Smooth muscle cell (in vitro differentiated cells): Measurements from ENCODE around the gene ATG9A. TPM values are rescaled to one million over a fixed set of nuclear protein-coding genes. Genes with fewer than 3 reads are reported as not detected.

Experiments used
- DNase-seq: peaks from one replicate; lab custom pipeline; 2025; ENCODE audit not compliant: unreplicated experiment; lab: John Stamatoyannopoulos, UW
- H2AFZ ChIP-seq: fragments of 200-600 bp; sonication (generic); 2 replicates; pipeline ENCODE4 v1.6.0; 2016; ENCODE audit warnings: antibody characterized with exemption, low read depth, mild to moderate bottlenecking
- H3F3A ChIP-seq: fragments of 200-600 bp; sonication (generic); 2 replicates; pipeline ENCODE4 v1.6.0; 2017; ENCODE audit warnings: antibody characterized with exemption, low read depth
- H3K27ac ChIP-seq: fragments of 200-600 bp; sonication (generic); 2 replicates; pipeline ENCODE4 v1.5.1; 2016; ENCODE audit warnings: low read depth, mild to moderate bottlenecking
- H3K27me3 ChIP-seq: fragments of 200-600 bp; sonication (generic); 2 replicates; pipeline ENCODE4 v1.6.1; 2016; ENCODE audit warnings: low read depth, mild to moderate bottlenecking
- H3K36me3 ChIP-seq: fragments of 200-600 bp; sonication (generic); 2 replicates; pipeline ENCODE4 v1.5.1; 2016; ENCODE audit warnings: low read depth
- H3K4me1 ChIP-seq: fragments of 200-600 bp; sonication (generic); 2 replicates; pipeline ENCODE4 v1.5.1; 2016; ENCODE audit warnings: low read depth
- H3K4me2 ChIP-seq: fragments of 200-600 bp; sonication (generic); 2 replicates; pipeline ENCODE4 v1.6.0; 2016; ENCODE audit warnings: mild to moderate bottlenecking
- H3K4me3 ChIP-seq: fragments of 200-600 bp; sonication (generic); 2 replicates; pipeline ENCODE4 v1.5.1; 2016; ENCODE audit warnings: mild to moderate bottlenecking
- H3K79me2 ChIP-seq: fragments of 200-600 bp; sonication (generic); 2 replicates; pipeline ENCODE4 v1.6.0; 2016; ENCODE audit warnings: low read depth, mild to moderate bottlenecking
- H3K9ac ChIP-seq: fragments of 200-600 bp; sonication (generic); 2 replicates; pipeline ENCODE4 v1.6.0; 2016; ENCODE audit warnings: low read depth
- H3K9me3 ChIP-seq: fragments of 200-600 bp; sonication (generic); replicated peaks from 2 replicates; pipeline ENCODE4 v1.5.1; 2016; ENCODE audit warnings: low read depth
- H4K20me1 ChIP-seq: fragments of 200-600 bp; sonication (generic); 2 replicates; pipeline ENCODE4 v1.6.0; 2016; ENCODE audit warnings: low read depth
- WGBS: methylation state at CpG from one replicate; pipeline ENCODE4 v1.1.7; 2016; ENCODE audit warnings: low lambda C conversion rate; 5-methylcytosine and 5-hydroxymethylcytosine counted together
- polyA plus RNA-seq: library from polyadenylated mRNA; unstranded; fragments of >200 nt; fragmentation: Nextera tagmentation; extraction: Ambion mirVana; gene quantifications from 2 replicates; pipeline ENCODE4 v1.2.1, GENCODE V29; 2016
- total RNA-seq: library from RNA; depleted of rRNA; stranded (reverse); fragments of >200 nt; gene quantifications from 2 replicates; pipeline ENCODE4 v1.2.3, GENCODE V29; 2014
- TF ChIP-seq, protein P1 (sequence below): fragments of 200-600 bp; sonication (generic); IDR thresholded peaks from 2 replicates; pipeline ENCODE4 v1.5.1; 2017; ENCODE audit warnings: borderline replicate concordance, mild to moderate bottlenecking, antibody characterized with exemption; ENCODE audit not compliant: insufficient read depth, poor library complexity, severe bottlenecking

The ATG9A gene
- total and polyA plus RNA-seq, 2 experiments from 2014 or later = 58.1 to 61.6 TPM

DNA sequence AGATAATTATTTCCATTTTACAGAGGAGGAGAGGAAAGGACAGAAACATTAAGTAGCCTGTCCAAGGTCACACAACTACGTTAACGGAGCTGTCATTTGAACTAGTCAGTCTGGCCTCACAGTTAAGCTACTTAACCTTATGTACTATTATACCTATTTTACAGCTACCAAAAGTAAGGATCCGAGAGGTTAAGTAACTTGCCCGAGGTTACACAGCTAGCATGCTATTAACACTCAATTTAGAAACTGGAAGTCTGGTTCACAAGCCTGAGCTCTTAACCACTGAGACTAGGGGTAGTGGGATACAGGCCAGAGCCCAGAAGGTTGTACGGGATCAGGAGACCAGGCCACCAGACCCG lies 15.3 kb upstream of the ATG9A start:
- WGBS = 47% methylated on average over 6 of the region's 6 CpGs

DNA sequence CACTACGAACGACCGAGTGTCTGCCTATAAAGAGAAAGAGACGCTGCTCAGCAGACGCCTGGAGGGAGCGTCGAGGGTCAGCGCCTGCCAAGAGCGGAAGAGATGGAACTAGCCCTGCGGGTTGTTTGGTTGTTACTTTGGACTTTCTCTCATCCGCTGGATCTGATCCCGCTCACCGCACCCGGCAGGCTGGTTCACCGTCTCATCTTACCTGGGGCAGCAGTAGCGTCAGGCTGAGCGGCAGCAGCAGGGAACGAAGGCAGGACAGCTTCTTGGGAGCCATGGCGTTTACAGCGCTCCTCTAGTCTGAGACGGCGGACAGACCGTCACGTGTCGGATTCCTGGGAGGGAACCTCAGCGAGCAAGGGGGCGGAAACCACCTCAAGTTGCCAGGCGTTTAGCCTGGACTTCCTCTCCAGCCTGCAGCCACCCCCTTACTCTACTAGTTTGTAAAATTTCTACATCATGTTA lies 13.9 kb upstream of the ATG9A start:
- Histone ChIP-seq H3K27ac (no peak overlapping the region), H4K20me1 (no peaks in the 10 kb centered on the region), H3F3A (no peaks in the 10 kb centered on the region), H3K4me2 (no peak overlapping the region), H3K9me3 (no peaks in the 10 kb centered on the region), H3K36me3 (no peaks in the 10 kb centered on the region), H2AFZ (no peak overlapping the region), H3K4me3 (no peak overlapping the region), H3K79me2 (peaks cover 13% of the 10 kb centered on the region), H3K4me1 (peaks cover 6% of the 10 kb centered on the region), H3K27me3 (no peaks in the 10 kb centered on the region), H3K9ac (no peak overlapping the region)
- TF ChIP-seq, protein P1, sequence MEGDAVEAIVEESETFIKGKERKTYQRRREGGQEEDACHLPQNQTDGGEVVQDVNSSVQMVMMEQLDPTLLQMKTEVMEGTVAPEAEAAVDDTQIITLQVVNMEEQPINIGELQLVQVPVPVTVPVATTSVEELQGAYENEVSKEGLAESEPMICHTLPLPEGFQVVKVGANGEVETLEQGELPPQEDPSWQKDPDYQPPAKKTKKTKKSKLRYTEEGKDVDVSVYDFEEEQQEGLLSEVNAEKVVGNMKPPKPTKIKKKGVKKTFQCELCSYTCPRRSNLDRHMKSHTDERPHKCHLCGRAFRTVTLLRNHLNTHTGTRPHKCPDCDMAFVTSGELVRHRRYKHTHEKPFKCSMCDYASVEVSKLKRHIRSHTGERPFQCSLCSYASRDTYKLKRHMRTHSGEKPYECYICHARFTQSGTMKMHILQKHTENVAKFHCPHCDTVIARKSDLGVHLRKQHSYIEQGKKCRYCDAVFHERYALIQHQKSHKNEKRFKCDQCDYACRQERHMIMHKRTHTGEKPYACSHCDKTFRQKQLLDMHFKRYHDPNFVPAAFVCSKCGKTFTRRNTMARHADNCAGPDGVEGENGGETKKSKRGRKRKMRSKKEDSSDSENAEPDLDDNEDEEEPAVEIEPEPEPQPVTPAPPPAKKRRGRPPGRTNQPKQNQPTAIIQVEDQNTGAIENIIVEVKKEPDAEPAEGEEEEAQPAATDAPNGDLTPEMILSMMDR = no peak
- 87% methylated on average over 28 of the region's 28 CpGs for WGBS
- DNase-seq = no peak

More for the DNA sequence above, 15.3 kb upstream of the ATG9A start:
- Histone ChIP-seq H3K9ac (peak overlapping the region; percentile 96), H3K9me3 (no peaks in the 10 kb centered on the region), H2AFZ (peak overlapping the region; percentile 91), H3F3A (peaks cover 8% of the 10 kb centered on the region), H4K20me1 (no peaks in the 10 kb centered on the region), H3K27me3 (no peaks in the 10 kb centered on the region), H3K4me3 (peak overlapping the region; percentile 86), H3K27ac (peak overlapping the region; percentile 87), H3K36me3 (no peaks in the 10 kb centered on the region), H3K4me1 (peaks cover 10% of the 10 kb centered on the region), H3K4me2 (peak overlapping the region; percentile 99), H3K79me2 (peaks cover 13% of the 10 kb centered on the region)
- no peak for DNase-seq
- TF ChIP-seq, protein P1 = no peak

DNA sequence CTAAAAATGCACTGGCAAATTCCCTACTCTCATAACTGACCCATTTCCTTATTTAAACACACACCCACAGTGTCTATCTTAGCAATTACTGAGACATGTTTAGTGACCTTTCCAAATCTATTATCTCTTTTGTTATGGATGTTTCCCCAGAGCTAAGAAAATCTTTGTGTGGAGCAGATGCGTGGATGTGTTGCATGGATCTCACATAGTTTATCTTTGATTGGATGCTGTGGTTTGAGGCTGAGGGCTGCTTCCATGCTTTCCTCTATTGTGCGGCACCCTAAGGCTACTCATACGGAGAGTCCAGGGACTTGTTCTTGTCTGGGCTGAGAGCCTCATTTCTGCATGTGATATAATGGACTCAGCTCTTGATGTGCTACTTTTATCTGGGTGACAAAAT lies 4.9 kb upstream of the ATG9A start:
- Histone ChIP-seq H4K20me1 (no peaks in the 10 kb centered on the region), H3F3A (peaks cover 7% of the 10 kb centered on the region), H3K4me2 (no peak overlapping the region), H2AFZ (no peak overlapping the region), H3K27me3 (no peaks in the 10 kb centered on the region), H3K27ac (no peak overlapping the region), H3K79me2 (peaks cover 21% of the 10 kb centered on the region), H3K9me3 (no peaks in the 10 kb centered on the region), H3K4me1 (peaks cover 9% of the 10 kb centered on the region), H3K9ac (no peak overlapping the region), H3K4me3 (no peak overlapping the region), H3K36me3 (peaks cover 19% of the 10 kb centered on the region)
- 96% methylated on average over 3 of the region's 3 CpGs for WGBS
- TF ChIP-seq, protein P1 = no peak
- no peak for DNase-seq

DNA sequence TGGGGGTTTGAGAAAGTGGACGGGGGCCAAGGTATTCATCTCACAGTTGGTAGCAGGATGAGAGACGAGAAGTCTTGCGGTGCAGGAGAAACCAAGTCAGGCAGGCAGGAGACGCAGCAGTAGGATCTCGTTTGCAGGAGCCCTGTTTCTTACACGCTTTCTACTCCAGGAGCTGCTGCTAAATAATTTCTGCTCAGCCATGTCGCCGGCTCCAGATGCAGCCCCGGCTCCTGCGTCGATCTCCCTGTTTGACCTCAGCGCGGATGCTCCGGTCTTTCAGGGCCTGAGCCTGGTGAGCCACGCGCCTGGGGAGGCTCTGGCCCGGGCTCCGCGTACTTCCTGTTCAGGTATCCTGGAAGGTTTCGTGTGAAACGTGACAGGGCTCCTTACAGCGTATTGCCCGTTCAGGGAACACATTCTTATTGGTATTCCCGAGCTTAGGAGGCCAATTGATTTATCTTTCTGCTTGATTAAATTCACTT lies 664 bp upstream of the ATG9A start:
- peaks cover 8% of the 10 kb centered on the region for H4K20me1 ChIP-seq
- peak overlapping the region; percentile 96 for H3K9ac ChIP-seq
- no peaks in the 10 kb centered on the region for H3K27me3 ChIP-seq
- H3K27ac ChIP-seq = peak overlapping the region; percentile 96
- peak overlapping the region; percentile 50 for H2AFZ ChIP-seq
- H3K4me1 ChIP-seq = peaks cover 18% of the 10 kb centered on the region
- H3K4me2 ChIP-seq = peak overlapping the region; percentile 99
- H3K9me3 ChIP-seq = no peaks in the 10 kb centered on the region
- H3K36me3 ChIP-seq = peaks cover 19% of the 10 kb centered on the region
- H3F3A ChIP-seq = peaks cover 7% of the 10 kb centered on the region
- peak overlapping the region; percentile 99 for H3K4me3 ChIP-seq
- WGBS = under 1% methylated on average over 24 of the region's 24 CpGs
- DNase-seq = no peak
- peaks cover 46% of the 10 kb centered on the region for H3K79me2 ChIP-seq
- TF ChIP-seq, protein P1 = no peak
